ENCODE results near the gene DEGS2. TPM values are rescaled to one million over a fixed set of nuclear protein-coding genes. Genes with fewer than 3 reads are reported as not detected.

Gene DEGS2
- polyA plus RNA-seq, 2 of the 4 experiments (the other 2 are of a cell fraction): 0.93 to 2.3 TPM

GRCh38 chr14:100141098-100141497 is 18.3 kb downstream of the DEGS2 start:
- no peak overlapping the region for H3K4me2 ChIP-seq
- ATAC-seq (no peak), DNase-seq (ENCODE audit: low read depth in 1 of 2, low spot score in 1 of 2) (no peak), FAIRE-seq (no peak)
- ChIA-PET CTCF (interaction anchor here (1.3 to 3.9 kb wide), 5 partner anchors 15 to 160 kb away, joined by 4 to 20 read pairs (median 5); no protein-coding TSS in a partner anchor), POLR2A (no interaction called here)
- WGBS (ENCODE audit: missing lambda C conversion rate): 95% methylated on average over 7 of the region's 7 CpGs
- no peak for TF ChIP-seq HOXB13 (CRISPR knock-in tag; IDR thresholded peaks at IDR 0.05; ENCODE audit: low read depth)
- TF ChIP-seq EHF (CRISPR knock-in tag; IDR thresholded peaks at IDR 0.05): no peak
- no peak overlapping the region for H3K27ac ChIP-seq
- H3K9me3 ChIP-seq: no peaks in the 10 kb centered on the region
- H3K4me3 ChIP-seq: no peak overlapping the region
- peaks cover 8% of the 10 kb centered on the region; the same call in 1 of the 3 replicates for H3K4me1 ChIP-seq

GRCh38 chr14:100140452-100141078 is 18.9 kb downstream of the DEGS2 start:
- ATAC-seq: peak in 1 of 2 experiments; percentile 51; a peak in 3 of 6 replicates
- POLR2A ChIA-PET: no interaction called here
- FAIRE-seq: no peak

GRCh38 chr14:100138955-100139354 is 20.5 kb downstream of the DEGS2 start:
- H3K9me3 ChIP-seq: no peaks in the 10 kb centered on the region
- no peak overlapping the region for H3K4me2 ChIP-seq
- ChIA-PET CTCF (interaction anchor here (1.4 to 2.4 kb wide), 2 partner anchors 23 to 31 kb away, joined by 6 to 11 read pairs; no protein-coding TSS in a partner anchor), POLR2A (no interaction called here)
- DNase-seq (ENCODE audit: low read depth in 1 of 2, low spot score in 1 of 2) (no peak), FAIRE-seq (no peak), ATAC-seq (no peak)
- peaks cover 8% of the 10 kb centered on the region; the same call in 1 of the 3 replicates for H3K4me1 ChIP-seq
- no peak overlapping the region for H3K4me3 ChIP-seq
- WGBS (ENCODE audit: missing lambda C conversion rate): 89% methylated on average over 13 of the region's 13 CpGs
- TF ChIP-seq BHLHE40 (IDR thresholded peaks at IDR 0.05; ENCODE audit: low read depth, low read length) (no peak), CBX8 (IDR thresholded peaks at IDR 0.05) (no peak), RCOR1 (IDR thresholded peaks at IDR 0.05; ENCODE audit: low read depth, low read length) (no peak), PHF8 (IDR thresholded peaks at IDR 0.05; ENCODE audit: borderline replicate concordance, low read depth) (no peak), MAZ (IDR thresholded peaks at IDR 0.05; ENCODE audit: borderline replicate concordance, low read depth, low read length) (no peak), ATOH8 (CRISPR knock-in tag; IDR thresholded peaks at IDR 0.05; ENCODE audit: low read depth) (no peak), ZSCAN20 (CRISPR knock-in tag; IDR thresholded peaks at IDR 0.05) (no peak)
- no peak overlapping the region for H3K27ac ChIP-seq

More at GRCh38 chr14:100140452-100141078, 18.9 kb downstream of the DEGS2 start:
- DNase-seq (ENCODE audit: low read depth in 1 of 2, low spot score in 1 of 2): peak in 1 of 2 experiments; percentile 26
- H3K4me2 ChIP-seq: no peak overlapping the region
- CTCF ChIA-PET: interaction anchor here (1.3 to 3.9 kb wide), 3 partner anchors 15 to 52 kb away, joined by 5 to 20 read pairs (median 8); no protein-coding TSS in a partner anchor
- 75% methylated on average over 16 of the region's 16 CpGs for WGBS (ENCODE audit: missing lambda C conversion rate)
- no peak for TF ChIP-seq RFX5 (IDR thresholded peaks at IDR 0.05)
- TF ChIP-seq CEBPB (IDR thresholded peaks at IDR 0.05): no peak
- no peak for TF ChIP-seq MYC (IDR thresholded peaks at IDR 0.05; ENCODE audit: borderline replicate concordance, low read length)
- TF ChIP-seq CHD4 (IDR thresholded peaks at IDR 0.05; ENCODE audit: borderline replicate concordance): no peak
- TF ChIP-seq NPAS2 (CRISPR knock-in tag; IDR thresholded peaks at IDR 0.05; ENCODE audit: borderline replicate concordance): no peak
- TF ChIP-seq ZC3H11A (IDR thresholded peaks at IDR 0.05): no peak
- H3K4me3 ChIP-seq: no peak overlapping the region
- H3K27ac ChIP-seq: no peak overlapping the region
- no peaks in the 10 kb centered on the region for H3K9me3 ChIP-seq
- peaks cover 8% of the 10 kb centered on the region; the same call in 1 of the 3 replicates for H3K4me1 ChIP-seq

- ChIA-PET POLR2A (no interaction called here), CTCF (interaction anchor here (0.5 to 2.4 kb wide), 4 partner anchors 23 to 55 kb away, joined by 3 to 11 read pairs (median 5); no protein-coding TSS in a partner anchor)
- H3K4me1 ChIP-seq: peaks cover 8% of the 10 kb centered on the region; the same call in 1 of the 3 replicates
- H3K9me3 ChIP-seq: no peaks in the 10 kb centered on the region
- no peak overlapping the region for H3K27ac ChIP-seq
- no peak overlapping the region for H3K4me2 ChIP-seq
- no peak overlapping the region for H3K4me3 ChIP-seq
- no peak for DNase-seq (ENCODE audit: low read depth in 1 of 2, low spot score in 1 of 2)
- no peak for FAIRE-seq
- ATAC-seq: no peak
- 89% methylated on average over 8 of the region's 8 CpGs for WGBS (ENCODE audit: missing lambda C conversion rate)
- TF ChIP-seq POLR2A (IDR thresholded peaks at IDR 0.05; ENCODE audit: low read length): no peak
- no peak for TF ChIP-seq ESRRA (IDR thresholded peaks at IDR 0.05; ENCODE audit: borderline replicate concordance, low read length)
- no peak for TF ChIP-seq HMGXB4 (CRISPR knock-in tag; IDR thresholded peaks at IDR 0.05; ENCODE audit: borderline replicate concordance)
- TF ChIP-seq MAFK (IDR thresholded peaks at IDR 0.05; ENCODE audit: partially characterized antibody): no peak
- no peak for TF ChIP-seq TP53 (CRISPR knock-in tag; IDR thresholded peaks at IDR 0.05)
- no peak for TF ChIP-seq KDM1A (IDR thresholded peaks at IDR 0.05; ENCODE audit: low read depth)
- no peak for TF ChIP-seq RAD21 (conservative IDR thresholded peaks at IDR 0.05 in 1 of 2, IDR thresholded peaks at IDR 0.05 in 1 of 2)
- no peak for TF ChIP-seq CTCF (IDR thresholded peaks at IDR 0.05)
- TF ChIP-seq JUN (IDR thresholded peaks at IDR 0.05): no peak
- TF ChIP-seq RARB (CRISPR knock-in tag; IDR thresholded peaks at IDR 0.05): no peak
- no peak for TF ChIP-seq BHLHE40 (IDR thresholded peaks at IDR 0.05; ENCODE audit: low read depth, low read length)
Measured at GRCh38 chr14:100138082-100138787, 21.2 kb downstream of the DEGS2 start.

Measured in A549 (cell line).